PC-3 (cell line): ENCODE measurements around the gene BRINP2. TPM values are rescaled to one million over a fixed set of nuclear protein-coding genes. Genes with fewer than 3 reads are reported as not detected.

Experiments used
- ATAC-seq: fragments of 200-7000 bp; cut with Tn5 transposase; 2 replicates; pipeline ENCODE4 v1.9.1; 2020; ENCODE audit warnings: mild to moderate bottlenecking, moderate library complexity
- BruUV-seq: library from RNA; stranded (reverse); fragments of 400-500 nt; replicated peaks from 2 replicates; lab custom pipeline; 2021; lab: Mats Ljungman, UMichigan
- CTCF ChIA-PET: fragments of 300-600 bp; sonication (Branson Sonifier 250); formaldehyde crosslinking; loops from one replicate; lab custom pipeline; 2022; ENCODE audit warnings: antibody characterized with exemption; lab: Charles Lee
- POLR2A ChIA-PET: fragments of 300-600 bp; sonication (Branson Sonifier 250); formaldehyde crosslinking; loops from one replicate; lab custom pipeline; 2022; ENCODE audit warnings: antibody characterized with exemption; ENCODE audit not compliant: unreplicated experiment; lab: Charles Lee
- DNase-seq: peaks from one replicate; pipeline ENCODE4 v3.0.0-alpha.2; 2015
- H2AFZ ChIP-seq: fragments of 300-600 bp; sonication (generic); 2 replicates; pipeline ENCODE4 v1.6.0; 2016; ENCODE audit warnings: antibody characterized with exemption, low read length
- H3F3A ChIP-seq: fragments of 300-600 bp; sonication (generic); one replicate; pipeline ENCODE4 v1.6.0; 2017; ENCODE audit warnings: antibody characterized with exemption, low read length, control low read depth, mild to moderate bottlenecking; ENCODE audit not compliant: unreplicated experiment
- H3K27ac ChIP-seq: fragments of 300-600 bp; sonication (generic); 2 replicates; pipeline ENCODE4 v1.5.1; 2016; ENCODE audit warnings: mild to moderate bottlenecking, low read length
- H3K27me3 ChIP-seq: fragments of 300-600 bp; sonication (generic); 2 replicates; pipeline ENCODE4 v1.6.1; 2016; ENCODE audit warnings: low read length, mixed read lengths
- H3K36me3 ChIP-seq: fragments of 300-600 bp; sonication (generic); 2 replicates; pipeline ENCODE4 v1.6.1; 2016; ENCODE audit warnings: low read depth, mixed run types, low read length, mixed read lengths
- H3K4me1 ChIP-seq: fragments of 300-600 bp; sonication (generic); 2 replicates; pipeline ENCODE4 v1.5.1; 2016; ENCODE audit warnings: low read length; ENCODE audit not compliant: insufficient read depth
- H3K4me2 ChIP-seq: fragments of 300-600 bp; sonication (generic); 2 replicates; pipeline ENCODE4 v1.6.0; 2016; ENCODE audit warnings: low read length
- H3K4me3 ChIP-seq: fragments of 300-600 bp; sonication (generic); 2 replicates; pipeline ENCODE4 v1.5.1; 2016; ENCODE audit warnings: mild to moderate bottlenecking, low read length, mixed read lengths
- H3K79me2 ChIP-seq: fragments of 300-600 bp; sonication (generic); 2 replicates; pipeline ENCODE4 v1.6.1; 2017; ENCODE audit warnings: low read length, mixed read lengths
- H3K9ac ChIP-seq: fragments of 300-600 bp; sonication (generic); 2 replicates; pipeline ENCODE4 v1.6.0; 2016; ENCODE audit warnings: mild to moderate bottlenecking, low read length
- H3K9me2 ChIP-seq: fragments of 300-600 bp; sonication (generic); replicated peaks from 2 replicates; pipeline ENCODE4 v1.6.1; 2016; ENCODE audit warnings: mixed run types, low read length, mixed read lengths
- H3K9me3 ChIP-seq: fragments of 300-600 bp; sonication (generic); 2 replicates; pipeline ENCODE4 v1.6.1; 2016; ENCODE audit warnings: low read length, mixed read lengths
- H4K20me1 ChIP-seq: fragments of 300-600 bp; sonication (generic); 2 replicates; pipeline ENCODE4 v1.6.1; 2016; ENCODE audit warnings: low read length, mixed read lengths
- EZH2 ChIP-seq: fragments of 300-600 bp; sonication (generic); IDR thresholded peaks from one replicate; pipeline ENCODE4 v1.6.1; 2017; ENCODE audit warnings: antibody characterized with exemption, mild to moderate bottlenecking, low read length; ENCODE audit not compliant: unreplicated experiment
- EZH2phosphoT487 ChIP-seq: fragments of 300-600 bp; sonication (generic); IDR thresholded peaks from 2 replicates; pipeline ENCODE4 v1.6.1; 2018; ENCODE audit warnings: mild to moderate bottlenecking, antibody characterized with exemption, low read length, borderline replicate concordance
- intact Hi-C: fragments of 100-400 bp; cut with micrococcal nuclease; formaldehyde crosslinking; loops from 2 replicates; pipeline ENCODE4 v1.9.0; 2023
- total RNA-seq: library from RNA; depleted of rRNA; stranded (reverse); fragments of >200 nt; gene quantifications from 2 replicates; pipeline ENCODE4 v1.2.3, GENCODE V29; 2014
- TF ChIP-seq, protein P1 (sequence below): fragments of 300-600 bp; sonication (generic); conservative IDR thresholded peaks from 2 replicates; pipeline ENCODE4 v1.5.1; 2017; ENCODE audit warnings: antibody characterized with exemption, low read depth, mild to moderate bottlenecking, low read length

The BRINP2 gene
- total RNA-seq, 1 experiment from 2014 or later, result 2.6 TPM

- Histone ChIP-seq H3K9ac (no peak overlapping the region), H2AFZ (no peak overlapping the region), H3F3A (no peaks in the 10 kb centered on the region), H3K4me2 (no peak overlapping the region), H3K36me3 (no peaks in the 10 kb centered on the region), H3K4me1 (no peaks in the 10 kb centered on the region), H3K27me3 (no peaks in the 10 kb centered on the region), H3K9me2 (no peaks in the 10 kb centered on the region), H4K20me1 (no peaks in the 10 kb centered on the region), H3K4me3 (no peak overlapping the region), H3K79me2 (no peaks in the 10 kb centered on the region), H3K9me3 (no peaks in the 10 kb centered on the region), H3K27ac (no peak overlapping the region)
- ChIA-PET CTCF (no interaction called here), POLR2A (no interaction called here)
- intact Hi-C loops, result no loop called here
- DNase-seq (no peak), ATAC-seq (no peak)
- TF ChIP-seq, protein P1, sequence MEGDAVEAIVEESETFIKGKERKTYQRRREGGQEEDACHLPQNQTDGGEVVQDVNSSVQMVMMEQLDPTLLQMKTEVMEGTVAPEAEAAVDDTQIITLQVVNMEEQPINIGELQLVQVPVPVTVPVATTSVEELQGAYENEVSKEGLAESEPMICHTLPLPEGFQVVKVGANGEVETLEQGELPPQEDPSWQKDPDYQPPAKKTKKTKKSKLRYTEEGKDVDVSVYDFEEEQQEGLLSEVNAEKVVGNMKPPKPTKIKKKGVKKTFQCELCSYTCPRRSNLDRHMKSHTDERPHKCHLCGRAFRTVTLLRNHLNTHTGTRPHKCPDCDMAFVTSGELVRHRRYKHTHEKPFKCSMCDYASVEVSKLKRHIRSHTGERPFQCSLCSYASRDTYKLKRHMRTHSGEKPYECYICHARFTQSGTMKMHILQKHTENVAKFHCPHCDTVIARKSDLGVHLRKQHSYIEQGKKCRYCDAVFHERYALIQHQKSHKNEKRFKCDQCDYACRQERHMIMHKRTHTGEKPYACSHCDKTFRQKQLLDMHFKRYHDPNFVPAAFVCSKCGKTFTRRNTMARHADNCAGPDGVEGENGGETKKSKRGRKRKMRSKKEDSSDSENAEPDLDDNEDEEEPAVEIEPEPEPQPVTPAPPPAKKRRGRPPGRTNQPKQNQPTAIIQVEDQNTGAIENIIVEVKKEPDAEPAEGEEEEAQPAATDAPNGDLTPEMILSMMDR, result no peak
- TF ChIP-seq EZH2, result no peak
- no peak for TF ChIP-seq EZH2phosphoT487
- BruUV-seq, result no TSS peak
Observed at GRCh38 chr1:177190308-177190970, 19.7 kb downstream of the BRINP2 start.

GRCh38 chr1:177198243-177198642 lies 27.5 kb downstream of the BRINP2 start:
- no peaks in the 10 kb centered on the region for H4K20me1 ChIP-seq
- no peak for ATAC-seq

GRCh38 chr1:177200290-177200689 lies 29.5 kb downstream of the BRINP2 start:
- CTCF ChIA-PET, result no interaction called here
- Histone ChIP-seq H3K36me3 (no peaks in the 10 kb centered on the region), H3K79me2 (no peaks in the 10 kb centered on the region), H4K20me1 (no peaks in the 10 kb centered on the region), H3K9ac (no peak overlapping the region), H3K4me2 (no peak overlapping the region), H3K9me2 (no peaks in the 10 kb centered on the region), H3K27ac (no peak overlapping the region), H3K9me3 (no peaks in the 10 kb centered on the region), H3K27me3 (no peaks in the 10 kb centered on the region), H3K4me3 (no peak overlapping the region), H3F3A (no peaks in the 10 kb centered on the region), H2AFZ (no peak overlapping the region), H3K4me1 (no peaks in the 10 kb centered on the region)
- no peak for DNase-seq
- TF ChIP-seq EZH2, result no peak
- TF ChIP-seq, protein P1, result no peak
- TF ChIP-seq EZH2phosphoT487, result no peak
- no TSS peak for BruUV-seq
- ATAC-seq, result no peak
- intact Hi-C loops, result no loop called here
- POLR2A ChIA-PET, result no interaction called here

More at GRCh38 chr1:177198243-177198642, 27.5 kb downstream of the BRINP2 start:
- TF ChIP-seq EZH2phosphoT487 (no peak), EZH2 (no peak)
- TF ChIP-seq, protein P1, result no peak
- Histone ChIP-seq H2AFZ (no peak overlapping the region), H3K4me3 (no peak overlapping the region), H3K4me2 (no peak overlapping the region), H3K27ac (no peak overlapping the region), H3K27me3 (no peaks in the 10 kb centered on the region), H3F3A (no peaks in the 10 kb centered on the region), H3K9me3 (no peaks in the 10 kb centered on the region), H3K9ac (no peak overlapping the region), H3K36me3 (no peaks in the 10 kb centered on the region), H3K4me1 (no peaks in the 10 kb centered on the region), H3K9me2 (no peaks in the 10 kb centered on the region), H3K79me2 (no peaks in the 10 kb centered on the region)
- no TSS peak for BruUV-seq
- intact Hi-C loops, result no loop called here
- POLR2A ChIA-PET, result no interaction called here
- DNase-seq, result no peak
- CTCF ChIA-PET, result no interaction called here
